GM12873 (cell line): ENCODE results near the gene RGS8.

Experiments
- TF ChIP-seq, protein P1 (sequence below): IDR thresholded peaks from 2 replicates; pipeline ENCODE4 v1.5.1; 2012; ENCODE audit warnings: low read depth, mild to moderate bottlenecking, moderate library complexity, low read length, control low read depth; ENCODE audit not compliant: insufficient read depth; ENCODE audit errors: missing control alignments

Gene RGS8

DNA sequence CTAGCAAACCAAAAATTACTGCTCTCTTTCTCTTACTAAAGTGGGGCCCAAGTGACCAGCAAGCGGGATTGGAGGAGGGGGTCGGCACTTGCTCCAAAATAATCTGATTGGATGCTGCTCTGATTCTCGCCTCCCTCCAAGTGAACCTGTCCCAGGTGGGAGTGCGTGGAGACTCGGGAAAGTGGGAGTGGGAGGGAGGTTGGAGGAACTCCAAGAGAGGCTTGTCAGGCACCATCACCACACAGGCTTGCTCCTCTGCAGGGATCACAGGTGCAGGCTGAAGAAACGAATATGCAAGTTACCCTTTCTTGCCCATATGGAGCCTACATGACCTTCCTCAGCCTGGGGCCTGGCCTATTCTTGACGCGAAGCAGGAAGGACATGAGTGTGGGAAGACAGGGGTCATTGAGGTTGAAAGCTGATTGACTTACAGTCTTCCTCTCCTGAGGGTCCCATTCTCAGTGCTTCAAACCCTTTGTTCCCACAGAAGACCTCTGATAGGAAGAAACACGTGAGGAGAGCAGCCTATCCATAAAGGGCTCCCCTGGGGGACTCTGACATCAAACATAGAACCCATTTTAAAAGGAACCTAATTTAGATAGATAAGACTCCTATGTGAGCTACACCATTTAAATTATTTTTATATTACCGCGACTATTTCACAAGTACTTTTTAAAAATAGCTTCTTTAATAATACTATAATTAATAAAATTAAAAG lies 14.2 kb downstream of the RGS8 start:
- TF ChIP-seq, protein P1, sequence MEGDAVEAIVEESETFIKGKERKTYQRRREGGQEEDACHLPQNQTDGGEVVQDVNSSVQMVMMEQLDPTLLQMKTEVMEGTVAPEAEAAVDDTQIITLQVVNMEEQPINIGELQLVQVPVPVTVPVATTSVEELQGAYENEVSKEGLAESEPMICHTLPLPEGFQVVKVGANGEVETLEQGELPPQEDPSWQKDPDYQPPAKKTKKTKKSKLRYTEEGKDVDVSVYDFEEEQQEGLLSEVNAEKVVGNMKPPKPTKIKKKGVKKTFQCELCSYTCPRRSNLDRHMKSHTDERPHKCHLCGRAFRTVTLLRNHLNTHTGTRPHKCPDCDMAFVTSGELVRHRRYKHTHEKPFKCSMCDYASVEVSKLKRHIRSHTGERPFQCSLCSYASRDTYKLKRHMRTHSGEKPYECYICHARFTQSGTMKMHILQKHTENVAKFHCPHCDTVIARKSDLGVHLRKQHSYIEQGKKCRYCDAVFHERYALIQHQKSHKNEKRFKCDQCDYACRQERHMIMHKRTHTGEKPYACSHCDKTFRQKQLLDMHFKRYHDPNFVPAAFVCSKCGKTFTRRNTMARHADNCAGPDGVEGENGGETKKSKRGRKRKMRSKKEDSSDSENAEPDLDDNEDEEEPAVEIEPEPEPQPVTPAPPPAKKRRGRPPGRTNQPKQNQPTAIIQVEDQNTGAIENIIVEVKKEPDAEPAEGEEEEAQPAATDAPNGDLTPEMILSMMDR, result no peak

DNA sequence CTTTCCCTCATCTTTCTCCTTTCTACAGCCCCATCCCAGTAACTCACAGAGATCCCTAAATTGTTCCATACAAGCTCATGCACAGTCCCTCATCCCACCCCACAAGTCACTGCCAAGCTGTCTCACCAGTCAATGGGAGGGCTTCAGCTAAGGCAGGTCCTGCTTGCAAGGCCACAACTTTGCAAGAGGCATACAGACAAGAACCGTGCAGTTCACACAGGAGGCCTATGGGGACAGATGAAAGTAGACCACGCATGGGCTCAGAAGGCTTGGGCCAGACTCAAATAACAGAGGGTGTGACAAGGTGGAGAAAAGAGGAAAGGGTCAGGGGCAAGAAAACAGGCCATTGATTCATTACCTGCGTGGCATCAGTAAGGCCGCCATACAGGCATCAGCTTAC lies 15.1 kb downstream of the RGS8 start:
- TF ChIP-seq, protein P1, result peak; percentile 7

DNA sequence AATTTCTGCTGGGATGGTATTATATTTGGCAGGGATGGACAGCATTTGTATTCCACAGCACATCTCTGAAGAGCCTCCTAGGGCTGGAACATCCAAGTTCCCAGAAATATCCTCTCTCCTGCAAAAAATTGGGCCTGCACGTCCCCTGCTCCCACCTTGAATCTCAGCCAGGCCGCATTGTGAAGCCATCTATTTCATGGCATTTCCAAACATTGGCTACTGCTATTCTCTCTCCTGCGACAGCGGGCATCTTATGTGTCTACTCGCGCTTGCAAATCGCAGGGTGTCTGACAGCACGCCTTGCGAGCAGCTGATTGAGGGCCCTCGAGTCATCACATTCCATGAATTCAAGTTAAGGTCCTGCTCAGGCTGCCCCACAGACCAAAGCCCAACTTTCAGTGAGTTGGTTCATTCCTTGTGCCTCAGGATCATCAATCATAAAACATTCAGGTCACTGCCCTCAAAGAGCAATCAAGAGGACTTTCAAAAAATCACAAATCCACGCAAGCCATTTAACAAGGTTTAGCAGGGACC lies 15.8 kb downstream of the RGS8 start:
- TF ChIP-seq, protein P1, result no peak

DNA sequence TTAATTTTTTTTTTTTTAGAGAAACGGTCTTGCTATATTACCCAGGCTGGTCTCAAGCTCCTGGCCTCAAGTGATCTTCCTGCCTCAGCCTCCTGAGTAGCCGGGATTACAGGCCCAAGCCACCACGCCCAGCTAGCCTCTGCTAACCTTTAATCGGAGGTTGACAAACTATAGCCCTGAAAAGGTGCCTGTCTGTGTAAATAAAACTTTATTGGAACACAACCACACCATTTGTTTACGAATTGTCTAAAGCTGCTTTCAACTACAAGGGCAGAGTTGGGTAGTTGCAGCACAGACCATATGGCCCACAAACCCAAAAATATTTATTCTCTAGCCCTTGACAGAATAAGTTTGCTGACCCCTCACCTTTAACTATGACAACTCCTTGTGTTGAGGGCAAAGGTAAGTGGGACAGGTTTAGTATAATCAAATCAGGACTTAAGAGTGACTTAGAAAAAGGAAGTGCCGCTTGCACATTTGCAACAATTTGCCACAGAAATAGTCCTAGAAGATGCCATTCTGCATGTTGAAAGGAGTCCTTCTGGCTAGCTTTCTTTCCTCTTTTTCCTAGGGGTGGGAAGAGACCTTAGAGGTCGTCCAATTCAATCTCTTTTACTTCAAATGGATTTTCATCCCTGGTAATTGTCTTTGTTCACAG lies 16.4 kb downstream of the RGS8 start:
- TF ChIP-seq, protein P1, result no peak

DNA sequence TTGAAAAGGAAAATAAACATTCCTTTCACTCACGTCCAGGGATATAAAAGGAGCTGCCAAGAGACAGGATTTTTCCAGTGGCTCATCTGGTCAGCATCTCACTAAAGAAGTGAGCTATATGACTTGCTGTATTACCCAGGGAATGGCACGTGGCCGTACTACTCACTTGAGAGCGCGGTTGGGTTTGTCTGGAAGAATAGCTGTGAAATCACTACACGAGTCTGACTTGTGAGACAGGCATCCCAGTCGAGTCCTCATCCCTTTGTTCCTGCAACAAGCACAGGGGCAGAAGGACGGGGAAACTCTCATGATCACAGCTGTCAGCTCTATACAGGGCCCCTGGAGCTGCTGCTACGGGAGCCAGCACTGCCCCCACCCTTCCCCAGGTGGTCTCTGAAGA lies 17.7 kb downstream of the RGS8 start:
- TF ChIP-seq, protein P1, result no peak

DNA sequence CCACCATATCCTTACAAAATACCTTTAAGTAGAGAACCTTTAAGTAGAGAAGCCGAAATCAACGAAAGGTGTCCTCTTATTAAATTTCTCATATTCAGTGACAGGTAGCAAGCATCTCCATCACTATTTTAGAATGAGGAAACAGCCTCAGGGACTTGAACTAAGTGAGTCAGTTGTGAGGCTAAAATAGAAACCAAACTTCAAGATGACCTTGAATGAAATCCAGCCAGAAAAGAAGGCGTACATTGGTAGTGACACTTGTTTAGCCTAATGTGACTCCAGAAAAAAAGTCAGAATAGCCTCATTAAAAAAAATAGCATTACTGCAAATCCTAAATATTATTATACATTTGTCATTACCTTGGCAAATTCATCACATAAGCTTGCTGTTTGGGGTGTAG lies 20.1 kb downstream of the RGS8 start:
- TF ChIP-seq, protein P1, result no peak

DNA sequence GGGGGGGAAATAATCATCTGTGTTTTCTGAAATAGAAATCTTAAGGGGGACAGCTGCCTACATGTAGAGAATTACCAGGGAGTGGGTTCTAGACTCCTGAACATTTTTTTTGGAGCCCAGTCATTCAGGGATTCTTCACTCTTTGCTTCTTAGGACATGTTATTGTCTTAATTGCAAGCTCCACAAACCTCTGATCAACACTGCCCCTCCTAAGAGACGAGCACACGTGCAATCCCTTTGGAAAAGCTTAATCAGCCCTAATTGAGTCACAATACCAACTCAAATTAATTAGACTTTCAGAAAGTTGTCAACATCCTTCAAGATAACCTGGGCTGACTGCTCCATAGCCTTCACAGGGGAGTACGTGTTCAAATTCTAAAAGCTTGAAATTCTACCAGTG lies 21.4 kb downstream of the RGS8 start:
- TF ChIP-seq, protein P1, result no peak
